H1 (cell line): Measurements from ENCODE around the gene KRT17. TPM values are rescaled to one million over a fixed set of nuclear protein-coding genes. Genes with fewer than 3 reads are reported as not detected.

Experiments used
- HDAC6 ChIP-seq: IDR thresholded peaks from one replicate; pipeline ENCODE4 v1.7.1; 2012; ENCODE audit warnings: low read depth, mild to moderate bottlenecking, inconsistent platforms, low read length, moderate library complexity
- JUND ChIP-seq: IDR thresholded peaks from 2 replicates; pipeline ENCODE4 v1.6.1; 2011; ENCODE audit warnings: mild to moderate bottlenecking, improper control_type of control experiment, low read length
- KDM1A ChIP-seq: fragments of 200-600, 300-600 bp; sonication (generic); IDR thresholded peaks from 2 replicates; pipeline ENCODE4 v1.7.1; 2016; ENCODE audit warnings: mild to moderate bottlenecking, low read length, borderline replicate concordance
- NANOG ChIP-seq: IDR thresholded peaks from 2 replicates; pipeline ENCODE4 v1.6.1; 2011; ENCODE audit warnings: low read length, low read depth, mild to moderate bottlenecking, inconsistent platforms; ENCODE audit not compliant: insufficient read depth, poor library complexity, severe bottlenecking
- PHF8 ChIP-seq: fragments of 200-600 bp; sonication (generic); conservative IDR thresholded peaks from 2 replicates; pipeline ENCODE4 v1.7.1; 2012; ENCODE audit warnings: low read depth, mild to moderate bottlenecking, inconsistent platforms, low read length, moderate library complexity
- RBBP5 ChIP-seq: IDR thresholded peaks from 2 replicates; pipeline ENCODE4 v1.7.1; 2012; ENCODE audit warnings: low read depth, mild to moderate bottlenecking, inconsistent platforms, low read length, moderate library complexity, borderline replicate concordance
- RXRA ChIP-seq: IDR thresholded peaks from 2 replicates; pipeline ENCODE4 v1.6.1; 2011; ENCODE audit warnings: low read depth, mild to moderate bottlenecking, low read length, moderate library complexity; ENCODE audit not compliant: insufficient read depth
- SUZ12 ChIP-seq: fragments of 200-600 bp; sonication (generic); IDR thresholded peaks from 2 replicates; pipeline ENCODE4 v1.6.1; 2012; ENCODE audit warnings: mild to moderate bottlenecking, inconsistent platforms, low read length, moderate library complexity, mixed read lengths
- polyA plus RNA-seq, 7 experiments: library from polyadenylated mRNA; depleted of rRNA in 3 of 7; stranded (reverse) in 5 of 7; unstranded in 2 of 7; fragments of >200 nt in 5 of 7; fragments of 200-250 nt in 2 of 7; gene quantifications; 1 replicate in 5 of 7; 2 replicates in 1 of 7; 4 replicates in 1 of 7; pipeline versions ENCODE4 v1.2.1 to v1.2.3, GENCODE V29; 2011 to 2013; ENCODE audit warnings: missing spikeins in 2 of 7, mixed read lengths in 2 of 7
- total RNA-seq: library from RNA; stranded (reverse); fragmentation: NEBNext Ultra II Directional; extraction: Animal tissue kit (Norgen Biotek cat#: 25700); gene quantifications from 2 replicates; pipeline ENCODE4 v1.2.1, GENCODE V29; 2021
- TF ChIP-seq, protein P1 (sequence below): fragments of 300-600 bp; sonication (generic); IDR thresholded peaks from 2 replicates; pipeline ENCODE4 v1.7.1; 2012; ENCODE audit warnings: low read length, moderate library complexity, mild to moderate bottlenecking, inconsistent platforms; ENCODE audit not compliant: insufficient replicate concordance

Gene KRT17
- total and polyA plus RNA-seq, 2 of the 8 experiments (the other 6 are each of a cell fraction or from before 2014, with no cell fraction given) = 0.50 to 0.95 TPM

DNA sequence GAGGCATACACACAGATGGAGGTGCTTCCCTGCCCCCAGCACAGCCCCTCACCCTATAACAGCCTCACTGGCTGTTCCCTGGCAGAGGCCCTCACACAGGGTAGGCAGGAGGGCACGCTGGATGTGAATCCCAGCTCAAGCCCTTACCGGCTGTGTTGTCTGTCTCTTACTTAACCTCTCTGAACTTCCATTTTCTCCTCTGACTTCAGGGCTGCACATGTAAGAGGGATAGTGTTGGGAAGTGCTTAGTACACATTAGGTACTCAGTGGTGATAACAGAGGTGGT, 39.7 kb upstream of the KRT17 start (continued):
- TF ChIP-seq, protein P1, sequence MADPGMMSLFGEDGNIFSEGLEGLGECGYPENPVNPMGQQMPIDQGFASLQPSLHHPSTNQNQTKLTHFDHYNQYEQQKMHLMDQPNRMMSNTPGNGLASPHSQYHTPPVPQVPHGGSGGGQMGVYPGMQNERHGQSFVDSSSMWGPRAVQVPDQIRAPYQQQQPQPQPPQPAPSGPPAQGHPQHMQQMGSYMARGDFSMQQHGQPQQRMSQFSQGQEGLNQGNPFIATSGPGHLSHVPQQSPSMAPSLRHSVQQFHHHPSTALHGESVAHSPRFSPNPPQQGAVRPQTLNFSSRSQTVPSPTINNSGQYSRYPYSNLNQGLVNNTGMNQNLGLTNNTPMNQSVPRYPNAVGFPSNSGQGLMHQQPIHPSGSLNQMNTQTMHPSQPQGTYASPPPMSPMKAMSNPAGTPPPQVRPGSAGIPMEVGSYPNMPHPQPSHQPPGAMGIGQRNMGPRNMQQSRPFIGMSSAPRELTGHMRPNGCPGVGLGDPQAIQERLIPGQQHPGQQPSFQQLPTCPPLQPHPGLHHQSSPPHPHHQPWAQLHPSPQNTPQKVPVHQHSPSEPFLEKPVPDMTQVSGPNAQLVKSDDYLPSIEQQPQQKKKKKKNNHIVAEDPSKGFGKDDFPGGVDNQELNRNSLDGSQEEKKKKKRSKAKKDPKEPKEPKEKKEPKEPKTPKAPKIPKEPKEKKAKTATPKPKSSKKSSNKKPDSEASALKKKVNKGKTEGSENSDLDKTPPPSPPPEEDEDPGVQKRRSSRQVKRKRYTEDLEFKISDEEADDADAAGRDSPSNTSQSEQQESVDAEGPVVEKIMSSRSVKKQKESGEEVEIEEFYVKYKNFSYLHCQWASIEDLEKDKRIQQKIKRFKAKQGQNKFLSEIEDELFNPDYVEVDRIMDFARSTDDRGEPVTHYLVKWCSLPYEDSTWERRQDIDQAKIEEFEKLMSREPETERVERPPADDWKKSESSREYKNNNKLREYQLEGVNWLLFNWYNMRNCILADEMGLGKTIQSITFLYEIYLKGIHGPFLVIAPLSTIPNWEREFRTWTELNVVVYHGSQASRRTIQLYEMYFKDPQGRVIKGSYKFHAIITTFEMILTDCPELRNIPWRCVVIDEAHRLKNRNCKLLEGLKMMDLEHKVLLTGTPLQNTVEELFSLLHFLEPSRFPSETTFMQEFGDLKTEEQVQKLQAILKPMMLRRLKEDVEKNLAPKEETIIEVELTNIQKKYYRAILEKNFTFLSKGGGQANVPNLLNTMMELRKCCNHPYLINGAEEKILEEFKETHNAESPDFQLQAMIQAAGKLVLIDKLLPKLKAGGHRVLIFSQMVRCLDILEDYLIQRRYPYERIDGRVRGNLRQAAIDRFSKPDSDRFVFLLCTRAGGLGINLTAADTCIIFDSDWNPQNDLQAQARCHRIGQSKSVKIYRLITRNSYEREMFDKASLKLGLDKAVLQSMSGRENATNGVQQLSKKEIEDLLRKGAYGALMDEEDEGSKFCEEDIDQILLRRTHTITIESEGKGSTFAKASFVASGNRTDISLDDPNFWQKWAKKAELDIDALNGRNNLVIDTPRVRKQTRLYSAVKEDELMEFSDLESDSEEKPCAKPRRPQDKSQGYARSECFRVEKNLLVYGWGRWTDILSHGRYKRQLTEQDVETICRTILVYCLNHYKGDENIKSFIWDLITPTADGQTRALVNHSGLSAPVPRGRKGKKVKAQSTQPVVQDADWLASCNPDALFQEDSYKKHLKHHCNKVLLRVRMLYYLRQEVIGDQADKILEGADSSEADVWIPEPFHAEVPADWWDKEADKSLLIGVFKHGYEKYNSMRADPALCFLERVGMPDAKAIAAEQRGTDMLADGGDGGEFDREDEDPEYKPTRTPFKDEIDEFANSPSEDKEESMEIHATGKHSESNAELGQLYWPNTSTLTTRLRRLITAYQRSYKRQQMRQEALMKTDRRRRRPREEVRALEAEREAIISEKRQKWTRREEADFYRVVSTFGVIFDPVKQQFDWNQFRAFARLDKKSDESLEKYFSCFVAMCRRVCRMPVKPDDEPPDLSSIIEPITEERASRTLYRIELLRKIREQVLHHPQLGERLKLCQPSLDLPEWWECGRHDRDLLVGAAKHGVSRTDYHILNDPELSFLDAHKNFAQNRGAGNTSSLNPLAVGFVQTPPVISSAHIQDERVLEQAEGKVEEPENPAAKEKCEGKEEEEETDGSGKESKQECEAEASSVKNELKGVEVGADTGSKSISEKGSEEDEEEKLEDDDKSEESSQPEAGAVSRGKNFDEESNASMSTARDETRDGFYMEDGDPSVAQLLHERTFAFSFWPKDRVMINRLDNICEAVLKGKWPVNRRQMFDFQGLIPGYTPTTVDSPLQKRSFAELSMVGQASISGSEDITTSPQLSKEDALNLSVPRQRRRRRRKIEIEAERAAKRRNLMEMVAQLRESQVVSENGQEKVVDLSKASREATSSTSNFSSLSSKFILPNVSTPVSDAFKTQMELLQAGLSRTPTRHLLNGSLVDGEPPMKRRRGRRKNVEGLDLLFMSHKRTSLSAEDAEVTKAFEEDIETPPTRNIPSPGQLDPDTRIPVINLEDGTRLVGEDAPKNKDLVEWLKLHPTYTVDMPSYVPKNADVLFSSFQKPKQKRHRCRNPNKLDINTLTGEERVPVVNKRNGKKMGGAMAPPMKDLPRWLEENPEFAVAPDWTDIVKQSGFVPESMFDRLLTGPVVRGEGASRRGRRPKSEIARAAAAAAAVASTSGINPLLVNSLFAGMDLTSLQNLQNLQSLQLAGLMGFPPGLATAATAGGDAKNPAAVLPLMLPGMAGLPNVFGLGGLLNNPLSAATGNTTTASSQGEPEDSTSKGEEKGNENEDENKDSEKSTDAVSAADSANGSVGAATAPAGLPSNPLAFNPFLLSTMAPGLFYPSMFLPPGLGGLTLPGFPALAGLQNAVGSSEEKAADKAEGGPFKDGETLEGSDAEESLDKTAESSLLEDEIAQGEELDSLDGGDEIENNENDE = no peak
- TF ChIP-seq KDM1A = no peak
- TF ChIP-seq JUND = no peak
- no peak for TF ChIP-seq SUZ12
- no peak for TF ChIP-seq HDAC6
- no peak for TF ChIP-seq RXRA
- no peak for TF ChIP-seq RBBP5
- TF ChIP-seq PHF8 = no peak
- no peak for TF ChIP-seq NANOG
